Testis (tissue), 2 donors: ENCODE measurements around the gene TFDP2.

Experiments
- POLR2A ChIP-seq: fragments of 450-650 bp; IDR thresholded peaks from one replicate; pipeline ENCODE4 v1.6.1; 2017; ENCODE audit warnings: antibody characterized with exemption, mild to moderate bottlenecking, moderate library complexity
- TF ChIP-seq, protein P1 (sequence below), 3 experiments: fragments of 450-650 bp in 2 of 3; fragments of 200-600 bp in 1 of 3; sonication (generic) in 1 of 3; IDR thresholded peaks; one replicate each; pipeline ENCODE4 v1.5.1; 2016 to 2019; ENCODE audit warnings: antibody characterized with exemption in 3 of 3, mild to moderate bottlenecking in 2 of 3, moderate library complexity in 1 of 3

DNA sequence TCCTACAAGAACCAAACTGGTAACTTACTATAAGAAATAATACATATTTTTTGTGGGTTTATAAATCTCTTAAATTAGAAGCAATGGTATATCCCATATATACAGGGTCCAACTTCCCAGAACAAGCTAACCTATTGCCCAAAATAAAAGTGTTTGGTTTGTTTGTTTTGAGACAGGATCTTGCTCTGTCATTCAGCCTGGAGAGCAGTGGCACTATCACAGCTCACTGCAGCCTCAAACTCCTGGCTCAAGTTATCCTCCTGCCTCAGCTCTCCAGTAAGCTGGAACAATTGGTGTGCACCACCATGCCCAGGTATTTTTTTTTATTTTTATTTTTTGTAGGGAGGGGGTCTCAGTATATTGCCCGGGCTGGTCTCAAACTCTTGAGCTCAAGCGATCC, 135.4 kb downstream of the TFDP2 start:
- TF ChIP-seq, protein P1, sequence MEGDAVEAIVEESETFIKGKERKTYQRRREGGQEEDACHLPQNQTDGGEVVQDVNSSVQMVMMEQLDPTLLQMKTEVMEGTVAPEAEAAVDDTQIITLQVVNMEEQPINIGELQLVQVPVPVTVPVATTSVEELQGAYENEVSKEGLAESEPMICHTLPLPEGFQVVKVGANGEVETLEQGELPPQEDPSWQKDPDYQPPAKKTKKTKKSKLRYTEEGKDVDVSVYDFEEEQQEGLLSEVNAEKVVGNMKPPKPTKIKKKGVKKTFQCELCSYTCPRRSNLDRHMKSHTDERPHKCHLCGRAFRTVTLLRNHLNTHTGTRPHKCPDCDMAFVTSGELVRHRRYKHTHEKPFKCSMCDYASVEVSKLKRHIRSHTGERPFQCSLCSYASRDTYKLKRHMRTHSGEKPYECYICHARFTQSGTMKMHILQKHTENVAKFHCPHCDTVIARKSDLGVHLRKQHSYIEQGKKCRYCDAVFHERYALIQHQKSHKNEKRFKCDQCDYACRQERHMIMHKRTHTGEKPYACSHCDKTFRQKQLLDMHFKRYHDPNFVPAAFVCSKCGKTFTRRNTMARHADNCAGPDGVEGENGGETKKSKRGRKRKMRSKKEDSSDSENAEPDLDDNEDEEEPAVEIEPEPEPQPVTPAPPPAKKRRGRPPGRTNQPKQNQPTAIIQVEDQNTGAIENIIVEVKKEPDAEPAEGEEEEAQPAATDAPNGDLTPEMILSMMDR (IDR thresholded peaks at IDR 0.05) = no peak
- TF ChIP-seq POLR2A = no peak
